Endothelial cell (in vitro differentiated cells): ENCODE results near the gene SYTL5. TPM values are rescaled to one million over a fixed set of nuclear protein-coding genes. Genes with fewer than 3 reads are reported as not detected.

Source experiments
- DNase-seq: peaks from one replicate; pipeline ENCODE4 v3.0.0; 2021; ENCODE audit warnings: low spot score
- H3K27ac Mint-ChIP-seq: one replicate; pipeline ENCODE4 v1.8.0; 2021; ENCODE audit warnings: mixed read lengths, inconsistent platforms; ENCODE audit not compliant: unreplicated experiment
- H3K27me3 Mint-ChIP-seq: one replicate; pipeline ENCODE4 v1.8.0; 2021; ENCODE audit warnings: mild to moderate bottlenecking, moderate library complexity, mixed read lengths, inconsistent platforms; ENCODE audit not compliant: unreplicated experiment
- H3K36me3 Mint-ChIP-seq: one replicate; pipeline ENCODE4 v1.8.0; 2021; ENCODE audit warnings: mild to moderate bottlenecking, low read depth, mixed read lengths, inconsistent platforms; ENCODE audit not compliant: unreplicated experiment
- H3K4me1 Mint-ChIP-seq: one replicate; pipeline ENCODE4 v1.8.0; 2021; ENCODE audit warnings: mild to moderate bottlenecking, mixed read lengths, inconsistent platforms; ENCODE audit not compliant: unreplicated experiment
- H3K4me3 Mint-ChIP-seq: one replicate; pipeline ENCODE4 v1.8.0; 2021; ENCODE audit warnings: mild to moderate bottlenecking, mixed read lengths, inconsistent platforms; ENCODE audit not compliant: unreplicated experiment
- H3K9me3 Mint-ChIP-seq: one replicate; pipeline ENCODE4 v1.8.0; 2021; ENCODE audit warnings: mixed read lengths, inconsistent platforms; ENCODE audit not compliant: unreplicated experiment
- total RNA-seq: library from RNA; stranded (reverse); fragmentation: NEBNext Ultra II Directional; extraction: Animal tissue kit (Norgen Biotek cat#: 25700); gene quantifications from one replicate; pipeline ENCODE4 v1.2.1, GENCODE V29; 2021; ENCODE audit not compliant: unreplicated experiment
- TF ChIP-seq, protein P1 (sequence below): fragments of 200-600 bp; sonication (generic); IDR thresholded peaks from one replicate; pipeline ENCODE4 v1.5.0; 2021; ENCODE audit warnings: antibody characterized with exemption; ENCODE audit not compliant: unreplicated experiment

Gene SYTL5
- total RNA-seq, 1 donor from 2014 or later, result not detected

DNA sequence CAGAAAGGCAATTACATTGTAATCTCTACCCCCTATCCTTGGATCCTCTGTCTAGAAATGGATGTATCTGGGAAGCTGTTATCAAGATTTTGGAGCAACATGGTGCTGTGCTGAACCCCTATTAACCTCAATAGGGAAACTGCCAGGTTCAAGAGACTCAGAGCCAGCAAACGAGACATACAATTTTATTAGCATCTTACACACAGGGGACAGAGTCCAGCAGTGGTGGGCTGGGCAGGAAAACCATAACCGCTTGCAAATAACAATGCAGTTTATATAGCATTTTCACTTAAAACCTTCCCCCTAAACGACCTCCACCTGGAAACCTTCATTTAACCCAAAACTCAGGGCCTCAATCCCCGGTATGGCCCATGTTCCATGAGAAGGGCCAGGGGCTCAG is 79.5 kb downstream of the SYTL5 start:
- peaks cover 13% of the 10 kb centered on the region for H3K4me1 Mint-ChIP-seq
- DNase-seq, result no peak
- TF ChIP-seq, protein P1, sequence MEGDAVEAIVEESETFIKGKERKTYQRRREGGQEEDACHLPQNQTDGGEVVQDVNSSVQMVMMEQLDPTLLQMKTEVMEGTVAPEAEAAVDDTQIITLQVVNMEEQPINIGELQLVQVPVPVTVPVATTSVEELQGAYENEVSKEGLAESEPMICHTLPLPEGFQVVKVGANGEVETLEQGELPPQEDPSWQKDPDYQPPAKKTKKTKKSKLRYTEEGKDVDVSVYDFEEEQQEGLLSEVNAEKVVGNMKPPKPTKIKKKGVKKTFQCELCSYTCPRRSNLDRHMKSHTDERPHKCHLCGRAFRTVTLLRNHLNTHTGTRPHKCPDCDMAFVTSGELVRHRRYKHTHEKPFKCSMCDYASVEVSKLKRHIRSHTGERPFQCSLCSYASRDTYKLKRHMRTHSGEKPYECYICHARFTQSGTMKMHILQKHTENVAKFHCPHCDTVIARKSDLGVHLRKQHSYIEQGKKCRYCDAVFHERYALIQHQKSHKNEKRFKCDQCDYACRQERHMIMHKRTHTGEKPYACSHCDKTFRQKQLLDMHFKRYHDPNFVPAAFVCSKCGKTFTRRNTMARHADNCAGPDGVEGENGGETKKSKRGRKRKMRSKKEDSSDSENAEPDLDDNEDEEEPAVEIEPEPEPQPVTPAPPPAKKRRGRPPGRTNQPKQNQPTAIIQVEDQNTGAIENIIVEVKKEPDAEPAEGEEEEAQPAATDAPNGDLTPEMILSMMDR, result no peak
- H3K36me3 Mint-ChIP-seq, result no peaks in the 10 kb centered on the region
- H3K4me3 Mint-ChIP-seq, result no peak overlapping the region
- H3K9me3 Mint-ChIP-seq, result no peaks in the 10 kb centered on the region
- H3K27ac Mint-ChIP-seq, result no peak overlapping the region
- no peaks in the 10 kb centered on the region for H3K27me3 Mint-ChIP-seq

DNA sequence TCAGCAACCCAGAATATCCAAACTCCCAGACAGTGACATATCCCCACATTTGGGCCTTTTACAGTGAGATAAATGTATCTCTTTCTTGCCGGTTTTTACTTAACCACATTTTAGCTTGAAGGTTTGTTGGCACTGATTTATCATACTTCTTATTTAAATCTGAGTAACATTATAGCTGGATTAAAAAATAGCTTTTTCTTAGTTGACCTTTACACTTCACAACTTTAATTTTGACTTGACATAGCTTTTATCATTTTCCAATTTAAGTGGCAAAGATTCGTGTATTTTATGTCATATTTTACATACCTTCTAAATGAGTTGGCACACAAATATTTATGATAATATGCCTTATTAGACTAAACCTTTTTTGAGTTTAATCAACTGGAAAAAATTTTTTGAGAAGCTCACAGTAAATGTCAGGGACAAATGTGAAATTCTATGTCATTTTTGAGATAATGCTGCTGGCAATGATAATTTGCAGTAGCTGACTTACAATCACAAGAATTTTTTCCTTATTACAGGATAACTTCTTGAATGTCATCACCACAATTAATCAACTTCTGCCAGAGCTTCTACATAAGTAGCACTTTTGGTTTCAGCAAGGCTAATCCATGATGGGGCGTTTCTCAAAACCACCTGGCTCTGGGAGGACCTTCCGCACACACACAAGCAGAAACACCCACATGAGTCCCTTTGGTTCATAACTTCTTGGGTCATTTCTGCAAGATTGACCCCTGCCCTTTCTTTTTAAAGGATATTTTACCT is 80.3 kb downstream of the SYTL5 start:
- H3K27ac Mint-ChIP-seq, result no peak overlapping the region
- peaks cover 7% of the 10 kb centered on the region for H3K4me1 Mint-ChIP-seq
- TF ChIP-seq, protein P1, result no peak
- no peak overlapping the region for H3K4me3 Mint-ChIP-seq
- no peaks in the 10 kb centered on the region for H3K9me3 Mint-ChIP-seq
- no peak for DNase-seq
- no peaks in the 10 kb centered on the region for H3K27me3 Mint-ChIP-seq
- no peaks in the 10 kb centered on the region for H3K36me3 Mint-ChIP-seq

DNA sequence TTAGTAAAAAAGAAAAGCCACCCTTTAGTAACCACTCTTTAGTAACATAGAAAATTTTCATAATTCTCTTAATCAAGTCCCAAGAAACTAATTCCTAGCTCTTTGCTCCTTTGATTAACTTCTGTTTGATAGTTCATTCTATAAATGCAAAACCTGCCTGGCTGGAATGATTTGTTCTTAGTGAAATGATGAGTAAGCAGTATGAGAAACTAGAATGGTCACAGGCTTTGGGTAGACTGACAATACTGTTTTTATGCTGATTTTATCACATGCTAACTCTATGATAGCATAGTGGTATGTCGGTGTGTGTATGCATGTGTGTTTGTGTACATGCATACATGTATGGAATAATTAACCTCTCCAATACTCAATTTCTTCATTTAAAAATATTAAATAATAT is 81.2 kb downstream of the SYTL5 start:
- DNase-seq, result no peak
- no peaks in the 10 kb centered on the region for H3K27me3 Mint-ChIP-seq
- TF ChIP-seq, protein P1, result no peak
- no peak overlapping the region for H3K4me3 Mint-ChIP-seq
- no peaks in the 10 kb centered on the region for H3K9me3 Mint-ChIP-seq
- no peaks in the 10 kb centered on the region for H3K36me3 Mint-ChIP-seq
- H3K4me1 Mint-ChIP-seq, result peaks cover 2% of the 10 kb centered on the region
- H3K27ac Mint-ChIP-seq, result no peak overlapping the region

DNA sequence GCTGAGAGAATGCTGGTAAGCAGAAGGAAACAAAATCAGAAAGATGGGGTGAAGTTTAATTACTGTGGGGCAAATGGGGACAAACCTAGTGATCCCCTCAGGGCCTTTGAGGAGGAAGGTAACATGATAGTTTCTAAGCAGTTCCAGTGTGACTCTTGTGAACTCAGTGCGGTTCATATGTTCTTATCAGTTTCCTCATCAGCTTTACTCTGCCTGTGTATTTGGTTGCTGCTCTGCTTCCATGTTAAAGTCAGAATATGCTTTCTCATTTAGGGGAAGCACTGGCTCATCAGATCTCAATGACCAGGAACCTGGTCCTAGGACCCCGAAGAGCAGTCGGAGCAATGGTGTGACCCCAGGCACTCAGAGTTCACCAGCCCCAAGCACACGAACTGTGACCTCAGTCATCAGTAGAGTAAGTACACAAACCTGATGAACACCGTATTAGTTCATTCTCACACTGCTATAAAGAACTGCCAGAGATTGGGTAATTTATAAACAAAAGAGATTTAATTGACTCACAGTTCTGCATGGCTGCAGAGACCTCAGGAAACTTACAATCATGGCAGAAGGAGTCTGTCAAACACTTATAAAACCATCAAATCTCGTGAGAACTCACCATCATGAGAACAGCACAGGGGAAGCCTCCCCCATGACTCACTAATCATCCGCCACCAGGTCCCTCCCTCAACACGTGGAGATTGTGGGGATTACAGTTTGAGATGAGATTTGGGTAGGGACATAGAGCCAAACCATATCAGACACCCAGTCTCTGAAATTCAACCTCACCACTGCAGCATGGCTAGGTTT is 83.0 kb downstream of the SYTL5 start:
- H3K4me3 Mint-ChIP-seq, result no peak overlapping the region
- no peak for DNase-seq
- no peaks in the 10 kb centered on the region for H3K4me1 Mint-ChIP-seq
- H3K36me3 Mint-ChIP-seq, result no peaks in the 10 kb centered on the region
- H3K27me3 Mint-ChIP-seq, result no peaks in the 10 kb centered on the region
- TF ChIP-seq, protein P1, result no peak
- no peaks in the 10 kb centered on the region for H3K9me3 Mint-ChIP-seq
- H3K27ac Mint-ChIP-seq, result no peak overlapping the region
